WTC11 (cell line): ENCODE measurements around the gene TFB2M.

Source experiments
- ATF1 ChIP-seq: sonication (generic); formaldehyde crosslinking; IDR thresholded peaks from 2 replicates; pipeline ENCODE4 v1.8.1; 2023; ENCODE audit warnings: mild to moderate bottlenecking, moderate library complexity, missing genetic modification reagents
- ATF2 ChIP-seq: sonication (generic); formaldehyde crosslinking; IDR thresholded peaks from 2 replicates; pipeline ENCODE4 v1.8.1; 2022; ENCODE audit warnings: low read depth, missing genetic modification reagents, borderline replicate concordance
- ATF6 ChIP-seq: sonication (generic); formaldehyde crosslinking; IDR thresholded peaks from 2 replicates; pipeline ENCODE4 v1.8.1; 2023; ENCODE audit warnings: mild to moderate bottlenecking, missing genetic modification reagents
- CTCF ChIP-seq: fragments of 200-600 bp; IDR thresholded peaks from 2 replicates; pipeline ENCODE4 v1.8.0; 2022; ENCODE audit warnings: antibody characterized with exemption
- FOXK1 ChIP-seq: sonication (generic); formaldehyde crosslinking; IDR thresholded peaks from 2 replicates; pipeline ENCODE4 v1.8.0; 2022; ENCODE audit warnings: mild to moderate bottlenecking, moderate library complexity, missing genetic modification reagents
- FOXP4 ChIP-seq: sonication (generic); formaldehyde crosslinking; IDR thresholded peaks from 2 replicates; pipeline ENCODE4 v1.8.0; 2022; ENCODE audit warnings: mild to moderate bottlenecking, missing genetic modification reagents
- RELA ChIP-seq: sonication (generic); formaldehyde crosslinking; IDR thresholded peaks from 2 replicates; pipeline ENCODE4 v1.8.1; 2022; ENCODE audit warnings: missing genetic modification reagents, mild to moderate bottlenecking, borderline replicate concordance
- TCF7 ChIP-seq: sonication (generic); formaldehyde crosslinking; IDR thresholded peaks from 2 replicates; pipeline ENCODE4 v1.8.0; 2022; ENCODE audit warnings: mild to moderate bottlenecking, low read depth, missing genetic modification reagents, moderate library complexity

GRCh38 chr1:246580497-246581370 is 14.7 kb upstream of the TFB2M start:
- no peak for TF ChIP-seq FOXK1 (CRISPR knock-in tag)
- no peak for TF ChIP-seq ATF6
- no peak for TF ChIP-seq FOXP4 (CRISPR knock-in tag)
- TF ChIP-seq ATF2 (CRISPR knock-in tag): no peak
- TF ChIP-seq TCF7 (CRISPR knock-in tag): no peak
- TF ChIP-seq CTCF: no peak
- TF ChIP-seq ATF1 (CRISPR knock-in tag): no peak
- TF ChIP-seq RELA (CRISPR knock-in tag): no peak
